Medulla oblongata (tissue), 1 donor: ENCODE data around the gene CUX1.
A peak's percentile ranks its signal among the peaks of the same experiment; 100 is the strongest.

Experiments used
- DNase-seq: peaks from one replicate; pipeline ENCODE4 v3.0.0-alpha.2; 2015; ENCODE audit errors: extremely low spot score

Gene CUX1

DNA sequence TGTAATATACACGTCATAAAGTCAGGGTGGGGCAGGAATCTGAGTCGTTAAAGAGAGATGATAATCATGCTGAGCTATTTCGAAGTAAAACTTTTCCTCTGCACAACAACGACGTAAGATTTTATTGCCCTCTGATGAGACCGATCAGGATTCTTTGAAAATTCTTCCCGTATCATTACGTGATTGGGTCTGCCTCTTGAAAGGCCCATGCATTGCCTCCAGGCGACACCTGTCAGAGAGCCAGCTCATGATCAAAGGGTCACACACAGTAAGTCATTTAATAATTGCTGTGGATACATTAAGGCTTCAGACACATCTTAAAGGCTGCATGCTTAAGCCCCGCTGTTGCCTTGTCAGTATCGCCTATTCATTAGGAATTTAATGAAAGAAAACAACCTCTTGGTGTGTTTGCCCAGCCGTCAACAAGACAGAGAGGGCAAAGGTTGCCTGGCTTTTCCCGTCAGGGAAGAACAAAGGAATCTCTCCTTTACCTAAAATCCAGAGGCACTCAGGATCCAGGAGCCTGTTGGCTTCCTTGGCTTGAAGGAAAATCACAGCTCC lies 280.3 kb downstream of the CUX1 start:
- no peak for DNase-seq

DNA sequence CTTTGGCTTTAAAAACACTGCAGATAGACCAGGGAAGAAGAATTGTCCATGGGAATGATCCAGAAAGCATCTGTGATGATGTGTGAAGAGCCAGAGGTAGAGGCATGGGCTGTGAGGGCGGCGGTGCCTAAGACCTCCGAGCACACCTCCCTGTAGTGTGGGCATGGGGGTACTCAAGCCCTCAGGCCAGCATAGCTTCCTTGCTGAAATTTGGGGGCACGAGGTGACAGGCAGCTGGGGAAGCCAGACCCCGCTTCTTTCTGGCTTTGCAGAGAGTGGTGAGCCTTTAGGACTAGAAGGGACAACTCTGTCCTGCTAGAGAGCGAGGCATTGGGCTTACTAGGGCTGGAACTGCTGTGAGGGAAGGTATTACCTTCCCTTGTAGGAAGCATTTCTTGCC lies 281.6 kb downstream of the CUX1 start:
- DNase-seq, result no peak

- DNase-seq, result no peak
These were observed 282.0 kb downstream of the CUX1 start for GRCh38 chr7:102099474-102099873.

DNA sequence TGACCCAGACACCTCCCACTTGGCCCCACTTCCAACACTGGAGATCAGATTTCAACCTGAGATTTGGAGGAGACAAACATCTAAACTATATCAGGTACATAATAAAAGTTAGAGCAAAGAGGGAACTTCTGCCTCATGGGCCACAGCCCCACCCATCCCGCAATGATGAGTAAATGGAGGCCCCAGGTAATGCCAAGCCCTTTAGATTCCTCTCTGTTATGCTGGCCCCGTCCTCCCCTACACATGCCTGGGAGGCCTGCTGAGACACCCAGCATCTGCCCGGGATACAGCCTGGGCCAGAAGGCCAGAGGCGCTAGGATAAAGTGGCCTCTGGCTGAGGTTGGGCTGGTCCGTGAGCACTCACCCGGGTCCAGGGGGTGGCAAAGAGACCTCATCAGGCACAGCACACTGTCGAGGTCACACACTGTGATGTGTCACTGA lies 283.7 kb downstream of the CUX1 start:
- DNase-seq, result no peak

DNA sequence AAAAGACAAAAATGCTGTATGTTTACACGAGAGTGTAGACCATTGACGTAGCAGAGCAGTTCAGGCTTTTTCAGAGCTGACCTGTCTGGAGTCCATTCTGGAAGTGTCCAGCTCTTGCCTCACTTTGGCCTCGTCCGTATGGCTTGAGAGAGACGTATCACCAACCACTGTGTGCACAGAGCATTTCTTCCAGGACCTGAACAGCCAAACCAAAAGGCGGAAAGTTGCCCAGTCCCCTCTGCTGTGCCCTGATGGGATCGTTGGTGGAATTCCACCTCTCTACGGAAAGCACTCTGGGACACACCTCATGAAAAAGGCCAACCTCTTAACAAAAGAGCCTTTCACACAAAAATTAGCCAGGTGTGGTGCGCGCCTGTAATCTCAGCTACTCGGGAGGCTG lies 284.5 kb downstream of the CUX1 start:
- no peak for DNase-seq

DNA sequence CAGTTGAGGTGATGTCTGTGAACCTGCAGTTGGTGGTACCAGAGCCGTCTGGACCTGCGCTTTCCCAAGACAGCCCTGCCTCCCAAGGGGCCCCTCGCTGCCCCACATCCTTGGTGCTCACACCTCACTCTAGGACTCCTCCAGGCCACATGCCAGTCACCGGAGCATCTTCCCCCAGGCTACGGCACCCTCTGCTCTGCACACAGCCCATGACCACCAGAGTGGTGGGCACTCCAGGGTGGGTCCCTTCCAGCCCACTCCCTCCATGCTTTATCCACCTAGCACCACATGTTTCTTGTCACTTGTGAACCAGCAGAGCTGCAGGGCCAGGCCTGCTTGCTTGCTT lies 285.6 kb downstream of the CUX1 start:
- no peak for DNase-seq

DNA sequence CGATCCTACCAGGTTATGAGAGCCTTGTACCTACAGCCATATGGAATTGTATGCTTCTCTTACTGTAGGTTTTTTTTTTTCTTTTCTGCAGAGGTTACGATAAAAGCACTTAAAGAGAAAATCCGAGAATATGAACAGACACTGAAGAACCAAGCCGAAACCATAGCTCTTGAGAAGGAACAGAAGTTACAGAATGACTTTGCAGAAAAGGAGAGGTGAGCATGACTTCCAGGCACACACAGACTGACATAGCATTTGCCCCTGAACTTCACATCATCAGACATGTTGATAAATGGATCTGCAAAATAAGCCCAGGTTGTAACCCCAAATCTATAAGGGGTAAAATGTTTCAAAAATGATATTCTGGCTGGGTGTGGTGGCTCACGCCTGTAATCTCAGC lies 286.8 kb downstream of the CUX1 start:
- no peak for DNase-seq

DNA sequence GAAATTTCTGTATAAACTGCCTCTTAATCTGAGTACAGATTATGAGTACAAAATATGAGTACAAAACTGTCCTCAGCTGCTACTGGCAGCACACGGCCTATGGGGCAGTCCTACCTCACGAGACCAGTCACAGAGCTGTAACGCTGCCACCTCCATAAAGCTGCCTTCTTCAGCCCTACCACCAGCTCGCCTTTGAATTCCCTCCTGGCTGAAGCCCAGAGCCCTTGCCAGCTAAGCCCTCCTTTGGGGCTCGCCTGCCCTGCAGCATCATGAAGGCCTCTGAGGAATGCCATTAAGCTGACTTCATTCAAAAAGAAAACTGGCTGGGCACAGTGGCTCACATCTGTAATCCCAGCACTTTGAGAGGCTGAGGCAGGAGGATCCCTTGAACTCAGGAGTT lies 289.2 kb downstream of the CUX1 start:
- DNase-seq, result no peak

DNA sequence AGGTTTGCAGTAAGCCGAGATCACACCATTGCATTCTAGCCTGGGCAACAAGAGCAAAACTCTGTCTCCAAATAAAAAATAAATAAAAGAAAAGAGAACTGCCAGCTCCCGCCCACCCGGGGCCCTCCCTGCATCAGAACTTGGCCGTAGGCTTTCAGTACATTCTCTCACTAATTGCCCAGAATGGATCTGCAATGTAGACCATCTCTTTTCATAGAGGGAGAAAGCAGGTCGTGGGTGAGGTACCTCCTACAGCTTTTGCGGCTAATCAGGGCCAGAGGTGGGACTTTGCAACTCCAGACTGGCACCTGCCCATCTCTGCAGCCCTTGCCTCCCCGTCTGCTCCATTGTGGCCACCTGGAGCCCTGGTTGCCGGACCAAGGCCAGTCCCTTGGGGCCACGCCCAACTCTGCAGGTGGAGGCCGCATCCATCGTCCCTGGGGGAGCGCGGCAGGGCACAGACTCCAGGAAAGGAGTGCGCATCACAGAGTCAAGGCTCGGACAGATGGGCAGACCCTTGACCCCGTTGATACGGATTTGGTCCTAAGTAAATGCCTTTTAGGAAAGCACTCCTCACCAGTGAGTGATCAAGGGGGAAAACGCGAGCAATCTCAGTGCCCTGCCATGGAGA lies 290.2 kb downstream of the CUX1 start:
- DNase-seq, result no peak

DNA sequence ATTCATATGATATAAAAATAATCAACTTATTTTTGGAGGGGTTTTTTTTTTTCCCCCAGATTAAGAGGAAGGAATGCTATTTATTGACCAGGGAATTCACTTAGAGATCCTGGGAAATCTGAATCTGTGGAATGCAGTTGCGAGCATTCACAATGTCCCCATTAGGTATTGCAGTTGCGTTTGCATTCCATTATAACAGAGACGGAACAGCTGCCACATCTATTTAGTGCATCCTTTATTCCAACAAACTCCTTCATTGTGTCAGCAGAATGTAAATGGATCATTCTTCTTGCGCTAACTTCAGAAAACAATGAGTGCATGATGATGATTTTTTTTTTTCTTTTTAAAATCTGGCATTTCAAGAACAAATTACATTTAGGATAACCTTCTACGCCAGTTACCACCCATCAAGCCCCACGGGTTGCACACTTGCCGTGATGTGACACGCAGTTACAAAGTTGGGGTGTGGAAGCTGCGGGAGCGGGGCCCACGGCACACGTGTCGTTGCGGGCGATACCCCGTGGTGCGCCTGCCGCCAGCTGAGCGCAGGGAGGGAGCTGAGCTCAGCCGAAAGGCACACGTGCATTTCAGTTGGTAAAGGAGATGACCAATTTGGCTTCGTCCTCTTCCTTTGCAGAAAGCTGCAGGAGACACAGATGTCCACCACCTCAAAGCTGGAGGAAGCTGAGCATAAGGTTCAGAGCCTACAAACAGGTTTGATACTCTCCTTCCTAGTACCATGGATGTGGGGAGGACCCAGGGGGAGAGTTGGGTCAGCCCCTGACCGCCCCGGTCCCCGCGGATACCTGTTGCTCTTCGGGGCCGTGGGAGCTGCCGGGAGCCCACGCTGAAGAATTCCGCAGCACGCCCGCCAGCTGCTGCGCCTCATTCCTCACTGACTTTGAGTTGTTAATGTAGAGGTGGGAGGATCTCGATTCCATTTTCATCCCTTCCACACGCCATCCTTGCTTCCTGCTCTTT lies 293.9 kb downstream of the CUX1 start:
- DNase-seq, result peak; percentile 60

- DNase-seq, result no peak
These were observed 297.8 kb downstream of the CUX1 start for GRCh38 chr7:102115181-102115580.

GRCh38 chr7:102115931-102116330 lies 298.5 kb downstream of the CUX1 start:
- no peak for DNase-seq

DNA sequence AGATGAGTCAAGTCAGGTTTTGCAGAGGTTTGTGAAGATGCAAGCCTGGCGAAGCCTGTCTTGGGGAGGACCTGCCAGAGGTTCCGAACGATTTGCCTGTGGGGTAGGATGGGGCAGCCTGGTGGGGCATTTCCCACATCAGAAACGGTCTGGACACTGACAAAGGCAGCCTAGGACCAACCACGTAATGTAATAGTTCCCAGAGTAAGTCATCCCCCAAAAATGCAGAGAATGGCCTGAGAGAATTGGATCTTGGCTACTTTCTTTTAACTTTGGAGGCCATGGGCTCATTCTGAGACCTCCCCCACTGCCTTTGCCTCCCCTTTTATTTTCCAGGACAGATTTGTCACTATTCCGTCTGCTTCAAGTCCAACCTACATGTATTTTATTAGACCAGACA lies 300.3 kb downstream of the CUX1 start:
- DNase-seq, result no peak

DNA sequence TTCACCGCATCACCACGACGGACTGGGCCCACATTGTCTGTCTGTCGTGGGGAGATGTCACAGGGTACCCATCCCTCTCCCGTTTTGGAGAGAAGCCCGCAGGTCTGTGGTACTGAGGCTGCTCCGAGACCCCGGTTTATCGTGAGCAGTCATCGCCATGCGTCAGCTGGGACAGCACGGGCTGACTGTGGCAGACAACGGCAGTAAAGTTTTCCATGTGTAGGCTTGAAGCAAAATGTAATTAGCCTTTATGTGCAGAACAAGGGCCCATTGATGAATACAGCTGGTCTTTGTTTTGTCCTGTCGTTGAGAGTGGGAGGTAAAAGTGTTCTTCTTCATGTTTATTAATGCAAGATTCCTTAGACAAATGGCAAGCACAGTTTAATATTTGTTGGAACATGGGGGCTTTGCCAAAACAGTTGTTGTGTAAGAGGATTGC lies 301.8 kb downstream of the CUX1 start:
- DNase-seq, result peak; percentile 89

DNA sequence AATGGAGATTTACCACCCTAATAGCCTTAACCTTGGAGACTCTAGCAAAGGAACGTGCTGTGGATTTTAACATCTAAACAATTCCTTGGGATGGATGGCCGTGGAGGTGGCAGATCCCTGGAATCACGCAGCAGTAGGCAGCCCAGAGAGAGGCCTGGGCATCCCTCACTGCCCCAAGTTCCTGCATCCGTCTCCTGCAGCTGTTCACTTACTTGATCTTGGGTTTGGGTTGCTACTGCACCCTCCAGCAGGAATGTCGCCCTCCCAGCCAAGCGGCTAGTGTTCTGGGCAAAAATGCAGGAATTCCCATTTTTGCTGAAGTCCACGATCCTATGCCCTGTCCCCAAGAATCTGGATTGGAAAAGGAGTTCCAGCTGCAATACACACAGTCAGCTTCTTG lies 302.5 kb downstream of the CUX1 start:
- peak; percentile 26 for DNase-seq

DNA sequence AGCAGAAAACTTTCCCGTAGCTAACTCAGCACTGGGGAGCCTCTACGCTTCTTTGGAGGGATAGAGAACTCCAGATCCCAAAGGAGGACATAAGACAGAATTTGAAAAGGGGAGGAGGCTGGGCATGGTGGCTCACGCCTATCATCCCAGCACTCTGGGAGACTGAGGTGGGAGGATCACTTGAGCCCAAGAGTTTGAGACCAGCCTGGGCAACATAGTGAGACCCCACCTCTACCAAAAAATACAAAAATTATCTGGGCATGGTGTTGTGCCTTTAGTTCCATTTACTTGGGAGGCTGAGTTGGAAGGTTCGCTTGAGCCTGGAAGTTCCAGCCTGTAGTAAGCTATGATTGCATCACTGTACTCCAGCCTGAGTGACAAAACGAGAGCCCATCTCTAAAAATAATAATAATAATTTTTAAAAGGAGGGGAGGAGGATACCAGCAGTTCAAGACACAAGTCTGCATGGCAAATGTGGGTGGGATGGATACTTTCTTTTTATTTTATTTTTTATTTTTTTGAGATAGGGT lies 303.3 kb downstream of the CUX1 start:
- no peak for DNase-seq

DNA sequence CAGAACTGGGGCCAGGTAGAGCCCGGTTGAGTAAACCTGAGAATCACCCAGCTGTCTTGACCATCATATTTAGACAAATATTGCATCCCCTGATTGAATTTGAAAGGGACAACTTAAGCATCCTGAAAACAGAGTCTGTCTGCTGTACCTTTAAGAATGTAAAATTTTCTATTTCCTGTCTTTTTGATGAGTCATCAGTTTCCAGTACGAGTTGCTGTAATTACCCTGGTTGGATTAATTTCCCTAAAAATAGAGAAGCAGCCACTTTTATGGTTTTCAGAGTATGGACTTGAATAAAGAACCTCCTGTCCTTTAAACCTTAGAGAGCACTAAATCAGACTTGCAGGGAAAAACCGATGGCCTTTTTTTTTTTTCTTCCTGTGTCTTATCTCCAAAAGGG lies 304.6 kb downstream of the CUX1 start:
- no peak for DNase-seq

- DNase-seq, result no peak
These were observed 307.7 kb downstream of the CUX1 start for GRCh38 chr7:102125127-102125596.

DNA sequence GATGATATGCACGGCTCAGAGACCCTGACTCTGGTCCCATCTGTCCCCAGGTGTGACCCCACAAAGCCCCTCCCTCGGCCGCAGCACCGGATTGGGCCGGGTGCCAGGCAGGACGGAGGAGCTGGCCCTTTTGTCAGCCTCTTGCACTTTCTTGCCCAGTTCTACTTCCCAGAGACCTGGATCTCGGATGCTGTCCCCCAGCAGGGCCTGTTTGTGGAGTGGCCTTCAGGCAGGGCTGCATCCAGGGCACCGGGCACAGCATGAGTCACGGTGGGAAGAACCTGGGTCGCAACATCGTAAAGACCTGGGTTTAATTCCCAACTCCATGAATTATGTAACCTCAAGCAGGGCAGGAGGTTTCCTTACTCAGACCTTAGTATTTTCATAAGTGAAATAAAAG lies 310.9 kb downstream of the CUX1 start:
- DNase-seq, result no peak

DNA sequence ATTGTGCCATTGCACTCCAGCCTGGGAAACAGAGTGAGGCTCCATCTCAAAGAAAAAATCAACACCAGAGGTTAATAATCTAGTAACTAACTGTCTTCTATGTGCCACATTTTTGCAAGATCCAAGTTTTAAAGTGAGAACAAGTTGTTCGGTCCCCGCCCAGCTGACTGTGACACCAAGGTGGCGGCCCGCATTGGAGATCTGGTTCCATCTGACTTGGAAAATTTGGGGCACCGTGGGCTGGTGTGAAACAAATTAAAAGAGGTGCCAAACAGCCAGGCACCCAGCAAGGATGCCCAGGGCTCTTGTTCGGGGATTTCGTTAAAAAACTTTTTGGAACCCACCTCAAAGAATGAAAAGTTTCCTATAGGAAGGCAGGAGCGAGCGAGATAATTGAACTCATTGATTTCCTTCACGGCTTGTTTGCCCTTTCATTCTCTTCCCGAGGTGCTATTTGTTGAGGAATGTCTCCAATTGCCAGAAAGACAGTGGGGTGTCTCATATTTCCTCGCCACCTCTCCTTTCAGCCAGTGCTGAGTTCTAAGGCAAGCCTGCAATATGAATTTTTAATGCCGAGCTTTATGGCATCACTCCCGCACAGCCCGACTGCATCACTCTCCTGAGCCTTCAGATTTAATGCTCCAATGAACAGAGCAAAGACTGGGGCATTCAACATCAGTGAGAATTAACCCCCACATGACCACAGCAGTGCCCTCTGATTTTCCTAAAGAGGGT lies 312.4 kb downstream of the CUX1 start:
- DNase-seq, result no peak

DNA sequence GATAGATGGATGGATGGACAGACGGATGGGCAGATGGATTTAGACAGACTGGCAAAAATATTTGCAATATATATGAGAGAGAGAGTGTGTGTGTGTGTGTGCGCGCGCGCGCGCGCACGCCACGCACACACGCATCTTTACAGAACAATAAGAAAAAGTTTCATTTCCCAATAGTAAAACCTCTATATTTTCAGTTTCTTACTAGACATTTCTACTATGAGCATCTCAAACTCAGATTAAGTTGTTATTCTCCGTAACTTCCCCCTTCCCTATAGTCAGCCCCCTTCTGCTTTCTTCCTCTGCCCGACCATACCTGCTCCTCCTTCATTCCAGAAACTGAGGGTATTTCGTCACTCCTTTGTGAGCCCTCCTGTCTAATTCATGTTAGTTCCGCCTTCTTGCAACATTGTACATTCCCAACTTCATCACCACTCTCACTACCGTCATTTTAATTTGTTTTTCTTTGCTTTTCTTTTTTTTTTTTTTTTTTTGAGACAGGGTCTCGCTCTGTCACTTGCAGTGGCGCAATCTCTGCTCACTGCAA lies 314.9 kb downstream of the CUX1 start:
- peak; percentile 43 for DNase-seq
